CD4-positive, alpha-beta T cell treated with Interleukin-6 for 4 hours (primary cell): Measurements from ENCODE around the gene PRDM5.

Source experiments
- DNase-seq: peaks from one replicate; pipeline ENCODE4 v3.0.0-alpha.2; 2020; ENCODE audit warnings: mixed read lengths

Gene PRDM5

DNA sequence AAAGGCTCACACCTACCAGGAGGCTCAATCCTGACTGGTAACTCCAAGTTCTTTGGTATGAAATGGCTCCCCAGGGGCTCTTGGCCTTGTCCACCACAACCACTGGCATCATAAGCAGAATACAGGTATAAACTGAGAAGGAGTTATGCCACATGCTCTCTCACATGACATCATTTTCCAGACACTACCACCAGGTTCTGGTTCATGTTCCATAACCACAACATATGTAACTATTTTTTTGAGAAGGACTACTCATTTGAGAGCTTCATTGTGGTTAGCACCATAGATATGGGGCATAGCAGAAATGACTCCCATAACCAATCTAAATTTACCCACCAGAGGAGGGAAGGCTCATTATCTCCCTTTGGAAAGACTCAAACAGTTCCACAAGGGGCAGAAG, 19.6 kb downstream of the PRDM5 start:
- no peak for DNase-seq

DNA sequence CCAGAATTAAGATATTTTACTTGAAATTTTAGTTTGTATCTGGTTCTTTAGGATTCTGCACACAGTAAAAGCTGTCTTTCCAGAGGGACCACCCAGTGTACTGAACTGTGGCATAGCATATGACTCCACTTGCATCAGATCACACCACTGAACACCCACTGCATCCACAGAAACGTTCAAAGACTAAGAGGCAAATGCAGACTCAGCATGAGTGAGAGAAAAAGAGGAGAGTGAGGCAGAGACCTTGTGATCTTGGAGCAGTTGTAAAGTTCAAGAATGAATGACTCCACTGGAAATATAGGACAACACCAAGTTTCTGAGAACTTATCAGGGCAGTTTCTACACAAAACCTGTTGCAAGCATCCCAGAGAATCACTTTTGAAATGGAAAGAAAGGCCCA, 20.8 kb downstream of the PRDM5 start:
- no peak for DNase-seq

DNA sequence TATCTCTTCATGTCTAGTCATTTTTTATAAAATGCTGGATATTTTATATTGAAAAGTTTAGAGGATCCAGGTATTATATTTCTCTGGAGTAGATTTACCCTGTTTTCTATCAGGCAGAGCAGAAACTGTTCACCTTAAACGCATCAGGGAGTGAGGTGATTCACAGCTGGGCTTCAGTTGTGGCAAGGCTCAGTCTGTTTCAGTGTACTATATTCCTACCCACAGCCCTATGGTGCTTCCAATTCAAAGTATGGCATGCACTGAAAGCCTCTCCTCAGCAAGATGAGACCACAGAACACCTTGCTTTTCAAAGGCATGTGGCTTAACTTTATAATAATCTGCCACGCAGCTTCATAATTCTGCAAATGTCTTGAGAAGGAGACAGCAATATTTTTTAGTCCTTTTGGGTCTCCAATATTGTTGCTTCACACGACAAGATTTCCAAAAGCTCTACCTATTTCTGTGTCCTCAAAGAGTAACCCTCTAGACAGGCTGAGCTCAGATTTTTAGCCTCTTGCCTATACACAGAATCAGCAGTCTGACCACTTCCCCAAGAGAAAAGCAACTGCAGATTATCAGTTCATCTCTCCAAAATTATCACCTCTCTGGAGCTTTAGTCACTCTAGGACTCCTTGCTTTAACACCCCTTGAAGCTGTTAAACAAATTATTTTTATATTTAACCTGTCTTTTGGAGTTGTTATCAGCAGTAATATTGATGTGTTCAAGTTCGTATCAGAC, 24.4 kb downstream of the PRDM5 start:
- no peak for DNase-seq

DNA sequence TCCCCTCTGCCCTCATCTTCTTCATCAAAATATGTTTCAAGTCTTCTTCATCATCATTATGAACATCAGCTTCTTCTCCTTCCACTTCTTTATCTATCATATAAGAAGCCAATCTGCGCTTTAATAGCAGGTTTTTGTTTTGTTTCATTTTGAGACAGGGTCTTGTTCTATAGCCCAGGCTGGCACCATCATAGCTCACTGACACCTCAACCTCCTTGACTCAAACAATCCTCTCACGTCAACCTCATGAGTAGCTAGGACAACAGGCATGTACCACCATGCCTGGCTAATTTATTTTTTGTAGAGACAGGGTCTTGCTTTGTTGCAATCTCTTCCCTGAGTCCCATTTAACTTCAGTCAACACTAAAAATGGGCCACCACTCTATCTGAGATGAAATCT, 27.0 kb downstream of the PRDM5 start:
- DNase-seq, result no peak

- no peak for DNase-seq
Measured at GRCh38 chr4:120893314-120893713, 29.2 kb downstream of the PRDM5 start.

- DNase-seq, result no peak
Measured at GRCh38 chr4:120886191-120886590, 36.3 kb downstream of the PRDM5 start.

DNA sequence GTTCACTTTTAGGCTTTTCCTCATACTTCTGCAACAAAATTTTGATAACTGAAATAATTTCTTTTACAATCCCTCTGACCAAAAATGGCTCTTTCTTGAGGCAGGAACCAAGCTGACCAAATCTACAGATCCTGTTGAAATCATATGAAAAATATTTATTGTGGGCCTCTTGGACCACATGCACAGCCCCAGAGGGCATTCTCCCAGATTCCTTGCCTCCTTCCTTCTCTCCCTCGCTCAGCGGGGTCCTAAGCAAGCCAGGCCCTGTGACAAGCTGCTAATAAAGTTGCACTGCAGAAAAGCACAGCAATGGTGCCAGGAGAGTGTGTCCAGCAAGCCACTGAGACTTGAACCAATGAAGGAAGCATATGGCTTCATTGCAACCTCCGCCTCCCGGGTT, 40.7 kb downstream of the PRDM5 start:
- no peak for DNase-seq

DNA sequence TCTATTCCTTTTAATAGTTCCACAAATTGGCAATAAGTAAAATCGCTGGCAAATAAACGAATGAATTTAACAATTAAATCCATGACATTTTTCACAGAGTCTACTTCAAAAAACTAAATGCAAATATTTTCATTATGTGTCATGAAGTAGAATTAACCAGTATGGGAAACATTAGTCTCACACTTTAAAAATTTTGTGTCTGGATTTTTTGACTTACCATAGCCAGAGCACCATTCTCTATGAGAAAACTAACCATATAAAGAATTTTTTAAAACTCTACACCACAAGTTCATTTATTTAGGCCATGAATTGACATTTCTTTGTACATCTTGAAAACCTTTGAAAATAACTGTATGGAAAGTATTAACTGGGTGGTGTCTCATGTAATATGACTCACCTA, 41.2 kb downstream of the PRDM5 start:
- DNase-seq, result no peak

- no peak for DNase-seq
Measured at GRCh38 chr4:120877021-120877420, 45.5 kb downstream of the PRDM5 start.

DNA sequence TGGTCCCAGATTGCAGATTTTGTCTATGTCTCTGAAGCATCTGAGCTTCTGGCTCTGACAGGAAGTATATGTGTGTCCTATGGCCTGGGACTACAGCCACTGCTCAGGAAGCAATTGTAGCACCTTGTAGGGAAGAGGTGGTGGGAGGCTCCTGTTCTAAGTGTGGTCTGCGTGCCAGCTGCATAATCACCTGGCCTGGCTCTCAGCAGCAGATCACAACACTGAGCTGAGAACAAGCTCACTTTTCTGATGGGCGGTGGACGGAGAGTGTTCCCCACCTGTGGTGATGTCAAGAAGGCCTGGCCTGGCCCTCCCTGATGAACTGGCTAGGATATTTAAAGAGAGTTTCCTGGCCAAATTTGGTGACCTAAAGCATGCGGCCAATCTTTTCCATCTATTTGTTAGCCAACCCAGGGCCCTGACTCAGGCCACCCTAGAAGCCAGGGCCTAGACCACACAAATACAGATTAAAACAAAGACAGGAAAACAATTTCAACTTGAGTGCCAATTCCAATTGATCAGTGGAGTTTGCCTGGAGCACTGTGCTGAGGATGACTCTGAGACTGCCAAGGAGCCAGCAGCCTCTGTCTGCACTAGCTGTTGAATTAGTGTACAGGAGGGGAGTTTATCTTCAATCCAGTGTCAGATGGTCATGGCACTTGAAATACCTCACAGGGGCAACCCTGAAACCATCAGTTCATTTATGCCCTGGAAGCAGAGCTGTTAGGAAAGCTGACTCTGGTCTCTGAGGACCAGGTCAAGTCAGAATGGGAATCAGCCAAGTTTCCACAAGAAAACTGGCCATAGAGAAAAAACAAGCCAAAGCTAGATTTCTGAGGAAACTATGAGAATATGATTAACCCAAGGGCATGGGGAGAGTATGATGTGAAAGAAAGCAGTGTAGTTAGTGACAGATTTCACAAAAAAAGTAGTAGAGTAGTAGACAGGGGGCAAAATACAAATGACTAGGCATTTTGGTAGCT, 47.4 kb downstream of the PRDM5 start:
- DNase-seq, result no peak

DNA sequence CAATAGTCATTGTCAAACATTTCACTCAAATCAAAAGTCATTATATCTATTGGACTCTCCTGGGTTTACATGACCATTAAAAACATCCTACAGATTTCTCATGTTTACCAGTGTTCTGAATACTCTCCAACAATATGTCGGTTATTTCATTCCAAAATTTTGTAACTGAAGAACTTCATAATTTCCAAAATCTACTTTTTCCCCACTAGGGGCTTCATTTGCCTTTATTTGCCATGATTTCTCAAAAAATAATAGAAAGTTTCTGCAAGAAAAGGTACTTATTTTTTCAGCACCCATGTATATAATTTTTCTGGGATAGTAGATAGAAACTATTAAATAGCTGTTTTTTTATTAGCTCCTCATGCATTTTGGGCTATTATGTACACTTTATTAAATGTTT, 49.0 kb downstream of the PRDM5 start:
- no peak for DNase-seq

DNA sequence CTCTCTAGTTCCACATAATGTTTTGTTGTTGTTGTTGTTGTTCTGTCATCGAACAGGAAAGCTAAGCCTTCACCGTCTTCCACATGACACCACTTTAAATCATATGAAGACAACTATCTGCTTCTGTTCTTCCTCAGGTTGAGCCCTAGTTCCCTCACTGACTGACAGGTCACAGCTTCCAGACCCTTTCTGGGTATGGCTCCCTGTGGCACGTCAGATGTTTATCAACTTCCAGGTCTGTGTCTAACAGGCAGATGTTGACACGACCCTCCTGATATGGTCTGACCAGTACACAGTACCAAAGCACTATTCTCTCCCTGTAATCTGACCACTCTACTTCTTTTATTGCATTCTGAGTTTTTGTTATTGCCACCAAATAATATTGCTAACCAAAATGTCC, 51.4 kb downstream of the PRDM5 start:
- no peak for DNase-seq

- DNase-seq, result no peak
Measured at GRCh38 chr4:120870279-120870673, 52.2 kb downstream of the PRDM5 start.

GRCh38 chr4:120869613-120870278, 52.8 kb downstream of the PRDM5 start:
- DNase-seq, result no peak

DNA sequence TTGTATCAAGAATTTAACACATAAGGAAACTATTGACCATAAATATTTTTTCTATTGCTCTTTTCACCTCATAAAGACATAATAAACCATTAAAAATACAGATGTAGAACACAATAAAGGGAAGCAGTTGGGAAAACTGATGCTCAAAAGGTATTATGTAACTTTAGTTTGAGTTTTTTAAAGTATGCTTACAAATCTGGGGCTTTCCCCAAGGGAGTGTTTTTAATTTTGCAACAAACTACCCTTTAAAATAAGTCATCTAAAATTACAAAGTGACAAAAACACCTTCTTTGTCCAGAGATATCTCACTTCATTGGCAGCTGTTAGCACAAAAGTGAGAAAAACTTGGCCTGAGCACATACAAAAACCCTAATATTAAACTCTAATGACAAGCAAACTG, 55.0 kb downstream of the PRDM5 start:
- no peak for DNase-seq

GRCh38 chr4:120865985-120866384, 56.5 kb downstream of the PRDM5 start:
- DNase-seq, result no peak

- no peak for DNase-seq
Measured at GRCh38 chr4:120864969-120865368, 57.6 kb downstream of the PRDM5 start.

DNA sequence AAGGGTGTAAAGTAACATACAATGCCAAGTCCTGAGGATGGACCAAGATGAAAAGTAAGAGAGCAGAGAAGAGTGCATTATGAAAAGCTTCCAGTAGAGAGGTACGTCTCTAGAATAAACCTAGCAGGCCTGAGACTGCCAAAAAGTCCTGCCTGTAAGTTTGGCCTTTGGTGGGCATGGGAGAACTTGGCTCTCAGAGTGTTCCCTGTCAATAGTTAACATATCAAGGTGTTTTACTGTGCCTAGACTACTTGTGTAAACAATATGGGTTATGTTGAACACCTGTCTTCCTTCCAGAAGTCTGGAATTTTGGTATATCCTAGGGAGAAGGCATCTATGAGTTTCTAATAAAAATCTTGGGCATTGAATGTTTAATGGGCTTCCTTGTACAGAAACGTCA, 60.1 kb downstream of the PRDM5 start:
- no peak for DNase-seq

GRCh38 chr4:120861852-120862251, 60.7 kb downstream of the PRDM5 start:
- DNase-seq, result no peak

GRCh38 chr4:120858776-120859175, 63.8 kb downstream of the PRDM5 start:
- no peak for DNase-seq

- no peak for DNase-seq
Measured at GRCh38 chr4:120857312-120857711, 65.2 kb downstream of the PRDM5 start.

- no peak for DNase-seq
Measured at GRCh38 chr4:120856294-120856693, 66.2 kb downstream of the PRDM5 start.

GRCh38 chr4:120855307-120856001, 67.1 kb downstream of the PRDM5 start:
- DNase-seq, result no peak
